Lung microvascular endothelial cell (primary cell): ENCODE results near the gene GAL3ST2. TPM values are rescaled to one million over a fixed set of nuclear protein-coding genes. Genes with fewer than 3 reads are reported as not detected.
"Not testable (repeated sequence)": the region's sequence is repeated elsewhere in the genome, so short reads cannot be mapped to it uniquely, and the experiment has no call there.

ENCODE experiments used
- DNase-seq, 2 donors: peaks; one replicate each; pipeline versions ENCODE4 v3.0.0 to v3.0.0-alpha.2; 2010; ENCODE audit warnings: low read depth in 2 of 2
- total RNA-seq: library from RNA; depleted of rRNA; stranded (reverse); fragments of >200 nt; gene quantifications from 2 replicates; pipeline ENCODE4 v1.2.1, GENCODE V29; 2014

GAL3ST2 gene
- total RNA-seq, 1 donor from 2014 or later = not detected

DNA sequence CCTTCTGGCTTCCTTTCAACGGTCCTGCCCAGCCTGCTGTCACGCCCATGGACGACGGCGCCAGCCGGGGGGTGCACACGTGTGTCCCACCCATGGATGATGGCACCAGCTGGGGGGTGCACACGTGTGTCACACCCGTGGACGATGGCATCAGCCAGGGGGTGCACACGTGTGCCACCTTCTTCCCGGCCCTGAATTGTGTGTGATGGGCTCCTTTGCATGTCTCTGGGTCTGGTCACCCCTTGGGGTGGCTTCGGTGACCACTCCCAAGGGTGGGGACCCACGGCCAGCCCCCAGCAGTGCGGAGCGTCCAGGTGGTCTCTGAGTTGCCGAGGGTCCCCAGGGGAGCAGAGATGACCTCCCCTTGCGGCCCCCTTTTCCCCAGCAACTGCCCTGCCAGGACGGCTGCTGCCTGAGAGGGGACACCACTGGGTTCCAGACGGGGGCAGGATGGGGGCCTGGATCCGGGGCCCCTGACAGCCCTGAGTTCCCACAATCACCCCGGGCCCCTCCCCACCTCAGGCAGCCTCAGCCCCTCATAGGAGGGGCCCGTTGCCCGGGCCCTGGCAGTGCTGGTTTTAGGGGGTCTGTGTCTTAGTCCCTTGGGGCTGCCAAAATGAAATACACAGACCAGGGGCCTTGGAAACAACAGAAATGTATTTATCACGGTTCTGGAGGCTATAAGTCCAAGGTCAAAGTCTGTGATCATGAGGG, 41.8 kb downstream of the GAL3ST2 start:
- DNase-seq = no peak

- DNase-seq = no peak
These were observed 42.3 kb downstream of the GAL3ST2 start for GRCh38 chr2:241818943-241819270.

DNA sequence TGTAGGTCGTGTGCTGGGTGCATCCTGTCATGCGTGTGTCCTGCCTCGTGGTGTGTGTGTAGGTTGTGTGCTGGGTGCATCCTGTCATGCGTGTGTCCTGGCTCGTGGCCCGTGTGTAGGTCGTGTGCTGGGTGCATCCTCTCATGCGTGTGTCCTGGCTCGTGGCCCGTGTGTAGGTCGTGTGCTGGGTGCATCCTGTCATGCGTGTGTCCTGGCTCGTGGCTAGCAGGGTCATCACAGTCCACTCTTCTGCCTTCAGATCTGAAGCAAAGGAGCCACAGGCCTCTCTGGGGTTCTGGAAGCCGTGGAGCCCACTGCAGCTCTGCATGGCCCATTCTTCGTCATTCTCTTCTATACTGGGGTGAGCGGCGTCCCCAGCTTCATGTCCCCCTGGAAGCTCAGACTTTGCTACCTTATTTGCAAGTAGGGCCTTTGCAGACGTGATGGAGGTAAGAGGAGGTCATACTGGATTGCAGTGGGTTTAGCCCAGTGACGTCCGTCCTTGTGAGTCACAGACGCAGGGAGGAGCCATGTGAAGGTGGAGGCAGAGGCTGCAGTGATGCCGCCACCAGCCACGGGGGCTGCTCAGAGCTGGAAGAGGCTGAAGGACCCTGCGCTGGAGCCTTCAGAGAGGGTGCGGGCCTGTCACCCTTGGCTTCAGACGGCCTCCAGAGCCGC, 43.5 kb downstream of the GAL3ST2 start:
- DNase-seq = not testable (repeated sequence)

DNA sequence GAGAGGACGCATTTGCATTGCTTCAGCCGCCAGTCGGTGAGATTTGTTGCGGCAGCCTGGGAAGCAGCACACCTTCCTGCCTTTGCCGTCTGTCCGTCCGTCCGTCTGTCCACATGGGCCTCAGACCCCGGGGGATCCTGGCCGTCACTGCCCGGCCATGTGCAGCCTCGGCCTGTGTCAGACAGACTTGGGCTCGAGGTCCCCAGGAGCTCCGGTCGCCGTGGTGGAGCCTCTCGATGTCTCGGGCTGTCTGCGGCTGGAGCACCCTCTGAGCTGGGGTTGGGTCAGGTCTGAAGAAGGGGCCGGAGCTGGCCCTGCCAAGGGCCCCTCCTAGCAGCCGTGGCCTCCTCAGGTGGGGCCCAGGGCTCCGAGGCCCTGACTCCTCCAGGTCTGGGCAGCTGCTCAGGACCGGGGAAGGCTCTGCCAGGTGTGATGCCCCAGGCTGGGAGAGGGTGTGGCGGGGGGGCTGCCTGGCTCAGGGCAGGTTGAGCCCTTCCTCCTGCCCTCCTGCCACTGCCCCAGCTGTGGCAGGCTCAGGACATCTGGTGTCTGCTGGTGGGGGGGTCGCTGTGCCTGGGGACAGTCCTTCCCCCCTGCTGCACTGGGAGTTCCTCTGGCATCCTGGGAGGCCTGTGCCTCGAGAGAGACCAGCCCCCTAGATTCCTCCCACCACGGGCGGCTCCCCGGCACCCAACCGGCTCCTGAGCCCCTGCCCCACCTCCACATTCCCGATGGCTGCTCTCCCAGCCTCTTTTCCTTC, 44.2 kb downstream of the GAL3ST2 start:
- DNase-seq = no peak

DNA sequence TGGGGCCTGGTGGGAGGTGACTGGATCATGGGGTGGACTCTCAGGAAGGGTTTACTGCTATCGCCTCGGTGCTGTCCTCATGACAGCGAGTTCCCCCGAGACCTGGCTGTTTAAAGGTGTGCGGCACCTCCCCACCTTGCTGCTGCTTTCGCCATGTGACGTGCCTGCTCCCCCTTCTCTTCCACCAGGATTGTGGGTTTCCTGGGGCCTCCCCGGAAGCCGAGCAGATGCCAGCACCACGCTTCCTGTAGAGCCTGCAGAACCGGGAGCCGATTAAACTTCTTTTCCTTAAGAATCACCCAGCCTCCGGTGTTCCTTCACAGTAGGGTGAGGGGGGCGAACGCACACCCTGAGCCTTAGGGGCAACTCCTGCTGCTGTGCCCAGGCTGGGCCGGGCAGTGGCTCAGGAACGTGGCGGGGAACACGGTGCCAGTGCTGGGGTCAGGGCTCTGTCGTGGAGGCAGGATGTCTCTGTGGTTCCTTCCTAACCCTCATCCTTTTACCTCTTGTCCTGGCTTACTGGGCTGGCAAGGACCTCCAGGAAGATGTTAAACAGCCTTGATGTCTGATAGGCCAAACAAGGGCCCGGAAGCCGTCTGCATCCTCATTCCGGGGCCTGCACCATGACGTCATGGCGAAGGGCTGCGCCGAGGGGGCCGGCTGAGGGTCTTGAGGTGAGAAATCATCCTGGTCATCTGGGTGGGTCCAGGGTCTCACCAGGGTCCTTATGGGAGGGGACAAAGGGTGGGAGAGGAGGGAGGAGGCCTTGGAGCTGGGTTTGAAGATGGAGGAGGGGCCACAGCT, 45.0 kb downstream of the GAL3ST2 start:
- DNase-seq = peak in 1 of 2 donors; percentile 28

DNA sequence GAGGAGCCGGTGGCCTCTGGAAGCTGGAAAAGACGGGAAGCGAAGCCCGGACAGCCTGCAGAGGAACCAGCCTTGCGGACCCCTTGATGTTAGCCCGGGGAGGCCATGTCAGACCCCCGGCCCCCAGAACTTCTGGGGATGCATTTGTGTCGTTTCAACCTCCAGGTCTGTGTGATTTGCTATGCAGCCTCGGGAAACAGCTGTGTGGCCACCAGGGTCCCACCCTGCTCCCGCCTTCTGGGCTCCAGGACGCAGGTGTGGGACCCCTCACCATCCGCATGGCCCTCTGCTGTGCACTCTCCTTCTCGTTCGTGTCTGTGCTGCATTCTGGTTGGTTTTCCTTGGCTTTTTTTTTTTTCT, 45.6 kb downstream of the GAL3ST2 start:
- DNase-seq = no peak

GRCh38 chr2:241823531-241824437, 47.2 kb downstream of the GAL3ST2 start:
- not testable (repeated sequence) for DNase-seq

GRCh38 chr2:241827394-241827793, 50.8 kb downstream of the GAL3ST2 start:
- no peak for DNase-seq

GRCh38 chr2:241833101-241833663, 56.6 kb downstream of the GAL3ST2 start:
- DNase-seq = peak in 1 of 2 donors; percentile 13

- DNase-seq = not testable (repeated sequence)
These were observed 57.3 kb downstream of the GAL3ST2 start for GRCh38 chr2:241833756-241834526.

- DNase-seq = no peak
These were observed 58.0 kb downstream of the GAL3ST2 start for GRCh38 chr2:241834527-241835210.

DNA sequence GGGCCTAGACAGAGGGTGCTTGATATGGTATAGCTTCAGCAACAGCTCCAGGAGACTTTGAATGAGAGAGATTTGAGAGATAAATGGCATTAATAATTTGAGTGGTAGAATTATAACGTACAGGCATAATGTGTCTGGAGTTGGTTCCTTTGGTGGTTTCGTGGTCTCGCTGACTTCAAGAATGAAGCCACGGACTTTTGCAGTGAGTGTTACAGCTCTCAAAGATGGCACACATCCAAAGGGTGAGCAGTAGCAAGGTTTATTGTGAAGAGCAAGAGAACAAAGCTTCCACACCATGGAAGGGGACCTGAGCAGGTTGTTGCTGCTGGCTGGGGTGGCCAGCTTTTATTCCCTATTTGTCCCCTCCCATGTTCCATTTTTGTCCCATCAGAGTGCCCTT, 59.0 kb downstream of the GAL3ST2 start:
- no peak for DNase-seq

- DNase-seq = no peak
These were observed 59.7 kb downstream of the GAL3ST2 start for GRCh38 chr2:241836292-241836691.

GRCh38 chr2:241837197-241837965, 60.8 kb downstream of the GAL3ST2 start:
- no peak for DNase-seq

DNA sequence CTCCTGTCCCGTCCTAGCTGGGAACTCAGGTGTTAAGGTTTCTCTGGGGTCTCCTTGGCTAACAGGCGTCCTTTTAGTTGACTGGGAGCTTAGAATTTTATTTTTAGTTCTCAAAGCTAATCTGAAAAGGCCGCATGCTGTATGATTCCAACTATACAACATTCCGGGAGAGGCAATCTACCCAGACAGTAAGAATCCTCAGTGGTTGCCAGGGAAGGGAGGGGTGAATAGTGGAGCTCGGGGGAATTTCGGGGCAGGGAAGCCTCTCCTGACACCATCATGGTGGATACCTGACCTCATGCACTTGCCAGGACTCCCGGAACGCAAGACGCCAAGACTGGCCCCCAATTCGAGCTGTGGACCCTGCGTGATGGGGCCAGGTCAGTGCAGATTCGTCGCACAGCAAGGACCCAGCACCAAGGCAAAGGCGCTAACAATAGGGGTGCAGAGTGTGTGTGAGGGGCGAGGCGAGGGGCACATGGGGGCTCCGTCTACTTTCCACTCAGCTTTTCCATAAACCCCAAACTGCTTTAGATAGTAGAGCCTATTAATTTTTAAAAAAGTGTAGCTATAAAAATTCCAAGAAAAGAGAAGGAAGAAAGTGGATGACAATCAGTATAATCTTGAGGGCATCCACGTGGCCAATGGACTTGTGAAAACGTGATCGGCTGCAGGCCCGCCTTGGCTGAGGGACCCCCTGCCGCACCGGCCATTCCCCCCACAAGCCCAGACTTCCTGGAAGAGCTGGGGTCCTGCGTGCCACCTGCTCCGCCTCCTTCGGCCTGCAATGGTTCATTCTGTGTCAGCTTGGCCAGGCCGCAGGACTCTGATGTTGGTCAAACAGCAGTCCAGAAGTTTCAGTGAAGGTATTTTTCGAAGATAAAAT, 64.8 kb downstream of the GAL3ST2 start:
- no peak for DNase-seq

GRCh38 chr2:241842067-241842415, 65.4 kb downstream of the GAL3ST2 start:
- DNase-seq = no peak

DNA sequence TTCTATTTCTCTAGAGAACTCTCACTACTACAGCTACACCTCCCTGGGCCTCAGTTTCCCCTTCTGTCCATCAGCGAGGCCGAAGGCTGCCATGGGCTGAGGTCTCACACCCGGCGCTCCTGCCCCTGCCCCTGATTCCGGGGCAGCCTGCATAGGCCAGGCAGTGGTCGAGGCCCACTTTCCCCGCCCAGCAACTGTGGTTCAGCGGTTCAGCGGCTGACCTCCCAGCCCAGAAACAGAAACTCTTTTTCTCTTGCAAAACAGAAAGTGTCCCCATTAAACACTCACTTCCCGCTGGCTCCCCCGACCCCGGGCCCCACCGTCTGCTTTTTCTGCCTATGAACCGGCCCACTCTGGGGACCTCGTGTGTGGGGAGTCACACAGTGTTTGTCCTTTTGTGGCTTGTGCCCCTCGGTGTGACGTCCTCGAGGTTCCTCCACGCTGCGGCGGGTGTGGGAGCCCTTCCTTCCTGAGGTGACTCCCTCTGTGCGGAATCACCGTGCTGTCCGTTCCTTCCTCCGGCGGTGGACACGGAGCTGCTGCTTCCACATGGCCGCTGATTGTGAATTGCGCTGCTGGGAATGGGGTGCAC, 66.1 kb downstream of the GAL3ST2 start:
- peak; percentile 10 to 59 for DNase-seq
